Measurements from ENCODE around the gene TIGD3.
A peak's percentile ranks its signal among the peaks of the same experiment; 100 is the strongest.
"Not testable (repeated sequence)": the region's sequence is repeated elsewhere in the genome, so short reads cannot be mapped to it uniquely, and the experiment has no call there.

TIGD3 gene

GRCh38 chr11:65325435-65325834 is 29.1 kb upstream of the TIGD3 start:
- no peak for DNase-seq

GRCh38 chr11:65327021-65327420 is 27.5 kb upstream of the TIGD3 start:
- no peak for DNase-seq

GRCh38 chr11:65329478-65329877 is 25.1 kb upstream of the TIGD3 start:
- no peak for DNase-seq

- peak; percentile 78 for DNase-seq
Measured at GRCh38 chr11:65329944-65330403, 24.6 kb upstream of the TIGD3 start.

- DNase-seq = no peak
Measured at GRCh38 chr11:65330544-65330943, 24.0 kb upstream of the TIGD3 start.

- not testable (repeated sequence) for DNase-seq
Measured at GRCh38 chr11:65332591-65332990, 22.0 kb upstream of the TIGD3 start.

GRCh38 chr11:65334696-65335295 is 19.8 kb upstream of the TIGD3 start:
- no peak for DNase-seq

GRCh38 chr11:65338676-65339075 is 15.9 kb upstream of the TIGD3 start:
- no peak for DNase-seq

- no peak for DNase-seq
Measured at GRCh38 chr11:65340226-65340625, 14.3 kb upstream of the TIGD3 start.

GRCh38 chr11:65341856-65342255 is 12.7 kb upstream of the TIGD3 start:
- DNase-seq = no peak

GRCh38 chr11:65351511-65351910 is 3.0 kb upstream of the TIGD3 start:
- DNase-seq = no peak

GRCh38 chr11:65352783-65353182 is 1.8 kb upstream of the TIGD3 start:
- DNase-seq = peak; percentile 31

GRCh38 chr11:65353376-65353775 is 1.2 kb upstream of the TIGD3 start:
- no peak for DNase-seq

- no peak for DNase-seq
Measured at GRCh38 chr11:65353900-65354264, 669 bp upstream of the TIGD3 start.

GRCh38 chr11:65355013-65355775 is 643 bp downstream of the TIGD3 start:
- no peak for DNase-seq

GRCh38 chr11:65355776-65356393 is 1.3 kb downstream of the TIGD3 start:
- no peak for DNase-seq

- DNase-seq = no peak
Measured at GRCh38 chr11:65356394-65356972, 1.9 kb downstream of the TIGD3 start.

GRCh38 chr11:65357856-65358356 is 3.4 kb downstream of the TIGD3 start:
- DNase-seq = no peak

GRCh38 chr11:65362320-65362931 is 7.9 kb downstream of the TIGD3 start:
- DNase-seq = no peak

- DNase-seq = no peak
Measured at GRCh38 chr11:65362966-65363365, 8.4 kb downstream of the TIGD3 start.

GRCh38 chr11:65363770-65364169 is 9.2 kb downstream of the TIGD3 start:
- no peak for DNase-seq

GRCh38 chr11:65366340-65366773 is 11.8 kb downstream of the TIGD3 start:
- peak; percentile 89 for DNase-seq

- DNase-seq = no peak
Measured at GRCh38 chr11:65370659-65371049, 16.1 kb downstream of the TIGD3 start.
